Right lobe of liver (tissue), 6 donors: Measurements from ENCODE around the gene TNS1. TPM values are rescaled to one million over a fixed set of nuclear protein-coding genes. Genes with fewer than 3 reads are reported as not detected.

Experiments used
- ATAC-seq, 4 donors: fragments of 200-7000 bp; cut with Tn5 transposase; one replicate each; pipeline ENCODE4 v1.9.1; 2020; ENCODE audit warnings: mild to moderate bottlenecking in 4 of 4, moderate library complexity in 4 of 4
- DNase-seq, 3 donors: peaks; one replicate each; pipeline ENCODE4 v3.0.0-alpha.2; 2020
- H3K27ac ChIP-seq, 3 donors: fragments of 200-600 bp; one replicate each; pipeline ENCODE4 v1.8.0; 2022
- H3K27me3 ChIP-seq, 2 donors: fragments of 200-600 bp; one replicate each; pipeline ENCODE4 v1.8.0; 2022
- H3K36me3 ChIP-seq, 4 donors: fragments of 200-600 bp; sonication (generic) in 1 of 4; one replicate each; pipeline versions ENCODE4 v1.5.1 to v1.8.0; 2017 to 2022; ENCODE audit warnings: control low read depth in 1 of 4
- H3K4me1 ChIP-seq, 4 donors: fragments of 200-600 bp; sonication (generic) in 1 of 4; one replicate each; pipeline versions ENCODE4 v1.5.1 to v1.8.0; 2017 to 2022; ENCODE audit warnings: control low read depth in 1 of 4
- H3K4me3 ChIP-seq, 3 donors: fragments of 200-600 bp; one replicate each; pipeline ENCODE4 v1.8.0; 2022
- H3K9me3 ChIP-seq, 4 donors: fragments of 200-600 bp; sonication (generic) in 1 of 4; one replicate each; pipeline versions ENCODE4 v1.5.1 to v1.8.0; 2017 to 2022; ENCODE audit warnings: control low read depth in 1 of 4
- CTCF ChIP-seq, 4 donors: fragments of 200-600 bp in 3 of 4; fragments of 450-650 bp in 1 of 4; IDR thresholded peaks; one replicate each; pipeline versions ENCODE4 v1.5.1 to v1.8.0; 2016 to 2022; ENCODE audit warnings: antibody characterized with exemption in 4 of 4, mild to moderate bottlenecking in 2 of 4
- POLR2A ChIP-seq: fragments of 450-650 bp; IDR thresholded peaks from one replicate; pipeline ENCODE4 v1.6.1; 2017; ENCODE audit warnings: antibody characterized with exemption, mild to moderate bottlenecking
- WGBS: methylation state at CpG from one replicate; pipeline ENCODE4 v1.1.6; 2018; ENCODE audit warnings: low coverage, low lambda C conversion rate; ENCODE audit not compliant: insufficient coverage; ENCODE audit errors: missing lambda C conversion rate; 5-methylcytosine and 5-hydroxymethylcytosine counted together
- intact Hi-C, 2 donors: fragments of 100-400 bp; cut with DNase I; formaldehyde crosslinking; loops; one replicate each; pipeline versions ENCODE4 v1.11.2 to v1.14.1; 2022
- total RNA-seq, 6 experiments: library from RNA; depleted of rRNA in 2 of 6; stranded (reverse); fragments of >200 nt in 2 of 6; fragmentation: NEBNext Ultra II Directional in 3 of 6; extraction: Animal tissue kit (Norgen Biotek cat#: 25700) in 3 of 6; gene quantifications; one replicate each; pipeline versions ENCODE4 v1.1.0 to v1.2.4, GENCODE V29; 2016 to 2023
- donor health status: DM: no; HTN: yes; CAD: no.
- donor health status: DM: no; HTN: no; CAD: no.
- donor health status: DM: no; HTN: no; CAD: no.
- donor health status: DM: no; HTN: yes; CAD: no.
- donor health status: DM: no; HTN: yes; CAD: no.

TNS1 gene
- total RNA-seq, 6 experiments from 2014 or later: 68.4 to 209 (median 99.2) TPM

GRCh38 chr2:217868265-217868892 lies 134.4 kb downstream of the TNS1 start:
- TF ChIP-seq CTCF (IDR thresholded peaks at IDR 0.05) (no peak), POLR2A (no peak)
- Histone ChIP-seq H3K36me3 (peaks cover 3 to 90% (median 24%) of the 10 kb centered on the region in 4 donors), H3K27ac (no peak overlapping the region), H3K9me3 (no peaks in the 10 kb centered on the region), H3K27me3 (no peaks in the 10 kb centered on the region), H3K4me1 (no peaks in the 10 kb centered on the region), H3K4me3 (no peak overlapping the region)
- DNase-seq (no peak), ATAC-seq (peak in 2 of 4 donors; percentile 20 to 31)
- intact Hi-C loops: no loop called here
- 63% methylated on average over 5 of the region's 5 CpGs for WGBS

- Histone ChIP-seq H3K4me3 (no peak overlapping the region), H3K9me3 (no peaks in the 10 kb centered on the region), H3K4me1 (no peaks in the 10 kb centered on the region), H3K27me3 (no peaks in the 10 kb centered on the region), H3K36me3 (peaks cover 8 to 84% (median 29%) of the 10 kb centered on the region in 4 donors), H3K27ac (no peak overlapping the region)
- ATAC-seq (peak in 1 of 4 donors; percentile 2), DNase-seq (no peak)
- intact Hi-C loops: no loop called here
- no peak for TF ChIP-seq POLR2A
- TF ChIP-seq CTCF (IDR thresholded peaks at IDR 0.05): no peak
- WGBS: 67% methylated on average over 3 of the region's 3 CpGs
These were observed 136.3 kb downstream of the TNS1 start for GRCh38 chr2:217866457-217866856.

- WGBS: 75% methylated on average over 2 of the region's 3 CpGs
- ATAC-seq (peak in 3 of 4 donors; percentile 2 to 7 (median 3)), DNase-seq (no peak)
- no peak for TF ChIP-seq CTCF (IDR thresholded peaks at IDR 0.05)
- TF ChIP-seq POLR2A: no peak
- intact Hi-C loops: no loop called here
- Histone ChIP-seq H3K36me3 (peaks cover 8 to 76% (median 26%) of the 10 kb centered on the region in 4 donors), H3K4me1 (no peaks in the 10 kb centered on the region), H3K27ac (no peak overlapping the region), H3K9me3 (no peaks in the 10 kb centered on the region), H3K27me3 (no peaks in the 10 kb centered on the region), H3K4me3 (no peak overlapping the region)
These were observed 137.6 kb downstream of the TNS1 start for GRCh38 chr2:217864963-217865772.

- DNase-seq (no peak), ATAC-seq (no peak)
- no peaks in the 10 kb centered on the region for H3K4me1 ChIP-seq
- peaks cover 8 to 79% (median 29%) of the 10 kb centered on the region in 4 donors for H3K36me3 ChIP-seq
- no peaks in the 10 kb centered on the region for H3K27me3 ChIP-seq
- WGBS: 90% methylated on average over 4 of the region's 5 CpGs
- no peak overlapping the region for H3K4me3 ChIP-seq
- no peaks in the 10 kb centered on the region for H3K9me3 ChIP-seq
- intact Hi-C loops: no loop called here
- no peak for TF ChIP-seq POLR2A
- TF ChIP-seq CTCF (IDR thresholded peaks at IDR 0.05): no peak
- H3K27ac ChIP-seq: no peak overlapping the region
These were observed 138.9 kb downstream of the TNS1 start for GRCh38 chr2:217863883-217864282.
